Suppressor macrophage treated with lipopolysaccharide for 4 hours (primary cell): ENCODE results near the gene WNT1.

Experiments used
- DNase-seq: peaks from one replicate; pipeline ENCODE4 v3.0.0-alpha.2; 2020

WNT1 gene

GRCh38 chr12:48961801-48962200 is 16.3 kb upstream of the WNT1 start:
- DNase-seq: no peak

GRCh38 chr12:48965298-48965838 is 12.8 kb upstream of the WNT1 start:
- peak; percentile 64 for DNase-seq

GRCh38 chr12:48966177-48966895 is 11.8 kb upstream of the WNT1 start:
- DNase-seq: peak; percentile 65

- DNase-seq: no peak
These were observed 10.1 kb upstream of the WNT1 start for GRCh38 chr12:48967991-48968390.

GRCh38 chr12:48968467-48968866 is 9.7 kb upstream of the WNT1 start:
- no peak for DNase-seq

- DNase-seq: no peak
These were observed 8.9 kb upstream of the WNT1 start for GRCh38 chr12:48969160-48969771.

GRCh38 chr12:48969833-48970701 is 8.1 kb upstream of the WNT1 start:
- peak; percentile 29 for DNase-seq

- DNase-seq: no peak
These were observed 7.3 kb upstream of the WNT1 start for GRCh38 chr12:48970702-48971334.

- DNase-seq: peak; percentile 35
These were observed 5.7 kb upstream of the WNT1 start for GRCh38 chr12:48972213-48972951.

- no peak for DNase-seq
These were observed 5.1 kb upstream of the WNT1 start for GRCh38 chr12:48972952-48973483.

- DNase-seq: peak; percentile 65
These were observed 4.6 kb upstream of the WNT1 start for GRCh38 chr12:48973531-48973930.

GRCh38 chr12:48973941-48974673 is 4.0 kb upstream of the WNT1 start:
- peak; percentile 53 for DNase-seq

- peak; percentile 86 for DNase-seq
These were observed 536 bp upstream of the WNT1 start for GRCh38 chr12:48977290-48978281.

GRCh38 chr12:48978741-48979601 is 849 bp downstream of the WNT1 start:
- peak; percentile 23 for DNase-seq

GRCh38 chr12:48979602-48980388 is 1.7 kb downstream of the WNT1 start:
- DNase-seq: no peak

GRCh38 chr12:48980389-48980952 is 2.3 kb downstream of the WNT1 start:
- DNase-seq: peak; percentile 39

GRCh38 chr12:48980953-48981756 is 3.0 kb downstream of the WNT1 start:
- DNase-seq: peak; percentile 60
